Esophagus squamous epithelium (tissue), 4 donors: ENCODE data around the gene GPR34.

Experiments used
- CTCF ChIP-seq, 6 experiments: fragments of 450-650 bp in 4 of 6; fragments of 200-600 bp in 2 of 6; sonication (generic) in 2 of 6; IDR thresholded peaks; one replicate each; pipeline ENCODE4 v1.5.1; 2016 to 2019; ENCODE audit warnings: antibody characterized with exemption in 6 of 6, mild to moderate bottlenecking in 4 of 6, moderate library complexity in 4 of 6
- POLR2A ChIP-seq, 4 donors: fragments of 450-650 bp; IDR thresholded peaks; one replicate each; pipeline ENCODE4 v1.6.1; 2017; ENCODE audit warnings: antibody characterized with exemption in 4 of 4, mild to moderate bottlenecking in 4 of 4, moderate library complexity in 3 of 4

GRCh38 chrX:41707218-41707617, 18.4 kb downstream of the GPR34 start:
- TF ChIP-seq POLR2A (IDR thresholded peaks at IDR 0.05), result no peak
- no peak for TF ChIP-seq CTCF (IDR thresholded peaks at IDR 0.05)
